ENCODE results near the gene C11orf87. TPM values are rescaled to one million over a fixed set of nuclear protein-coding genes. Genes with fewer than 3 reads are reported as not detected.

C11orf87 gene
- total and polyA plus RNA-seq, 2 donors (not counting 1 experiment from before 2014, with no cell fraction given): 0.34 TPM; not detected in 1

DNA sequence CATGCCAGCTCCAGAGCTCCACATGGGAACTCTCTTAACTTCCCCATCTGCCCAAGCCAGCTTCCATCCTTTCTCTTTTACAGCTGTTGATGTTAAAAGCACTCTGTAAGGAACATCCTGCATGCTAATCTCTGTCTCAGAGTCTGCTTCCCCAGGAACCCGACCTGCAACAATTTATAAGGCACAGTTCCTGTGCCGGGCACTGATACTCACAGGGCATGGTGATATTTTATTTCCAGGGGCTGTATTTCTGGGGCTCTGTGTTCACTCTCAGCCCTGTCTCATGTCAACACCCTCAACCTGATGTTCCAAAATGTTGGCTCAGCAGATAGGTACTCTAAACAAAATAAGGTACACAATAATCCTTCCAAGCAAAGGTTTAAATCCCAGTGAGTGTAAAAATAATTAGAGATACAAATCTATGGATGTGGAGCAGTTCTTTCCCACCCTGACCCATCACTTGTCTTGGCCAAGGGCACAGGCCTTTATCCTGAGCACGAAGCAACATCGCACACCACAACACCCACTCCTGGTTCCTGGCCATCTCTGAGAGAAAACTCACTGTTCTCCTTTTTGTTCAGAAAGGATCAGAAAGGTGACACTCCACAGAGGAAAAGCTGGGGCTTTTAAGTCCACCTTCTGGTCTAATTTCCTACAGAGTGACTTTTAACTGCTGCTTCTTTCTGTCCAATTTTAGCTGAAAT is 44.8 kb upstream of the C11orf87 start:
- Histone ChIP-seq H3K4me3 (replicated peaks in 1 of 4; ENCODE audit: control extremely low read depth in 1 of 4, insufficient read depth in 1 of 4, low read depth in 3 of 4, low read length in 4 of 4) (no peak overlapping the region), H4K20me1 (ENCODE audit: control insufficient read depth, extremely low read depth, insufficient read depth, low read length) (no peaks in the 10 kb centered on the region), H2AFZ (ENCODE audit: low read length) (no peak overlapping the region), H3K4me2 (ENCODE audit: extremely low read depth, insufficient read depth, low read length) (no peak overlapping the region), H3K9ac (ENCODE audit: insufficient read depth, low read length) (no peak overlapping the region), H3K27me3 (ENCODE audit: control insufficient read depth, insufficient read depth, low read length) (no peaks in the 10 kb centered on the region), H3K9me3 (ENCODE audit: control insufficient read depth, insufficient read depth, low read depth, low read length) (no peaks in the 10 kb centered on the region), H3K4me1 (ENCODE audit: control insufficient read depth, extremely low read depth, insufficient read depth, low read length) (no peaks in the 10 kb centered on the region), H3K36me3 (ENCODE audit: control insufficient read depth, insufficient read depth, low read length) (no peaks in the 10 kb centered on the region), H3K27ac (ENCODE audit: insufficient read depth, low read length) (no peak overlapping the region), H3K79me2 (ENCODE audit: control insufficient read depth, insufficient read depth, low read length) (no peaks in the 10 kb centered on the region)
- no peak for DNase-seq (ENCODE audit: low read depth in 2 of 2)
- no peak for TF ChIP-seq CTCF (conservative IDR thresholded peaks at IDR 0.05 in 1 of 2, IDR thresholded peaks at IDR 0.05 in 1 of 2; ENCODE audit: low read depth in 1 of 2, low read length in 2 of 2)
- TF ChIP-seq EZH2 (IDR thresholded peaks at IDR 0.05; ENCODE audit: low read length, missing control alignments): no peak

- no peak overlapping the region for H3K4me2 ChIP-seq (ENCODE audit: extremely low read depth, insufficient read depth, low read length)
- no peak for DNase-seq (ENCODE audit: low read depth in 2 of 2)
Observed at GRCh38 chr11:109378034-109378433, 44.0 kb upstream of the C11orf87 start.

GRCh38 chr11:109383306-109383705 is 38.7 kb upstream of the C11orf87 start:
- no peak for DNase-seq (ENCODE audit: low read depth in 2 of 2)
- Histone ChIP-seq H3K9ac (ENCODE audit: insufficient read depth, low read length) (no peak overlapping the region), H3K36me3 (ENCODE audit: control insufficient read depth, insufficient read depth, low read length) (no peaks in the 10 kb centered on the region), H3K4me2 (ENCODE audit: extremely low read depth, insufficient read depth, low read length) (no peak overlapping the region), H3K4me1 (ENCODE audit: control insufficient read depth, extremely low read depth, insufficient read depth, low read length) (no peaks in the 10 kb centered on the region), H3K9me3 (ENCODE audit: control insufficient read depth, insufficient read depth, low read depth, low read length) (no peaks in the 10 kb centered on the region), H2AFZ (ENCODE audit: low read length) (no peak overlapping the region), H3K27ac (ENCODE audit: insufficient read depth, low read length) (no peak overlapping the region), H3K79me2 (ENCODE audit: control insufficient read depth, insufficient read depth, low read length) (no peaks in the 10 kb centered on the region), H4K20me1 (ENCODE audit: control insufficient read depth, extremely low read depth, insufficient read depth, low read length) (no peaks in the 10 kb centered on the region), H3K27me3 (ENCODE audit: control insufficient read depth, insufficient read depth, low read length) (no peaks in the 10 kb centered on the region), H3K4me3 (replicated peaks in 1 of 4; ENCODE audit: control extremely low read depth in 1 of 4, insufficient read depth in 1 of 4, low read depth in 3 of 4, low read length in 4 of 4) (no peak overlapping the region)
- TF ChIP-seq CTCF (conservative IDR thresholded peaks at IDR 0.05 in 1 of 2, IDR thresholded peaks at IDR 0.05 in 1 of 2; ENCODE audit: low read depth in 1 of 2, low read length in 2 of 2): no peak

More at GRCh38 chr11:109378034-109378433, 44.0 kb upstream of the C11orf87 start:
- Histone ChIP-seq H3K79me2 (ENCODE audit: control insufficient read depth, insufficient read depth, low read length) (no peaks in the 10 kb centered on the region), H4K20me1 (ENCODE audit: control insufficient read depth, extremely low read depth, insufficient read depth, low read length) (no peaks in the 10 kb centered on the region), H3K9me3 (ENCODE audit: control insufficient read depth, insufficient read depth, low read depth, low read length) (no peaks in the 10 kb centered on the region), H3K9ac (ENCODE audit: insufficient read depth, low read length) (no peak overlapping the region), H3K4me1 (ENCODE audit: control insufficient read depth, extremely low read depth, insufficient read depth, low read length) (no peaks in the 10 kb centered on the region), H3K4me3 (replicated peaks in 1 of 4; ENCODE audit: control extremely low read depth in 1 of 4, insufficient read depth in 1 of 4, low read depth in 3 of 4, low read length in 4 of 4) (no peak overlapping the region), H3K27ac (ENCODE audit: insufficient read depth, low read length) (no peak overlapping the region), H2AFZ (ENCODE audit: low read length) (no peak overlapping the region), H3K36me3 (ENCODE audit: control insufficient read depth, insufficient read depth, low read length) (no peaks in the 10 kb centered on the region), H3K27me3 (ENCODE audit: control insufficient read depth, insufficient read depth, low read length) (no peaks in the 10 kb centered on the region)
- no peak for TF ChIP-seq EZH2 (IDR thresholded peaks at IDR 0.05; ENCODE audit: low read length, missing control alignments)
- TF ChIP-seq CTCF (conservative IDR thresholded peaks at IDR 0.05 in 1 of 2, IDR thresholded peaks at IDR 0.05 in 1 of 2; ENCODE audit: low read depth in 1 of 2, low read length in 2 of 2): no peak
